IPS DF 6.9 (cell line): Measurements from ENCODE around the gene GLOD4.
A peak's percentile ranks its signal among the peaks of the same experiment; 100 is the strongest.
"Not testable (repeated sequence)": the region's sequence is repeated elsewhere in the genome, so short reads cannot be mapped to it uniquely, and the experiment has no call there.

ENCODE experiments used
- DNase-seq: peaks from one replicate; pipeline ENCODE4 v3.0.0-alpha.2; 2013; ENCODE audit warnings: low read depth, low spot score
- H3K27ac ChIP-seq: one replicate; pipeline ENCODE4 v1.5.1; 2013; ENCODE audit warnings: low read length, control low read depth
- H3K27me3 ChIP-seq: 2 replicates; pipeline ENCODE4 v1.6.1; 2013; ENCODE audit warnings: mild to moderate bottlenecking, low read length; ENCODE audit not compliant: control insufficient read depth, insufficient read depth
- H3K36me3 ChIP-seq: 2 replicates; pipeline ENCODE4 v1.6.1; 2013; ENCODE audit warnings: low read length; ENCODE audit not compliant: control insufficient read depth, insufficient read depth
- H3K4me1 ChIP-seq: 2 replicates; pipeline ENCODE4 v1.6.1; 2013; ENCODE audit warnings: low read length; ENCODE audit not compliant: control insufficient read depth, insufficient read depth
- H3K4me3 ChIP-seq: 2 replicates; pipeline ENCODE4 v1.5.1; 2013; ENCODE audit warnings: mild to moderate bottlenecking, low read length
- H3K9me3 ChIP-seq: 2 replicates; pipeline ENCODE4 v1.6.1; 2013; ENCODE audit warnings: low read length, inconsistent platforms; ENCODE audit not compliant: control insufficient read depth, insufficient read depth
- WGBS: extraction: QIAGEN DNeasy Blood & Tissue Kit; methylation state at CpG from one replicate; pipeline ENCODE4 v1.1.7; 2013; ENCODE audit warnings: mixed read lengths, missing lambda C conversion rate; ENCODE audit not compliant: insufficient read length, insufficient coverage; 5-methylcytosine and 5-hydroxymethylcytosine counted together

The GLOD4 gene

GRCh38 chr17:773467-774312, 8.4 kb downstream of the GLOD4 start:
- peaks cover 16% of the 10 kb centered on the region for H3K36me3 ChIP-seq
- WGBS, result no CpG with 5 or more reads among the region's 14 CpGs
- no peak for DNase-seq

GRCh38 chr17:773016-773415, 9.1 kb downstream of the GLOD4 start:
- Histone ChIP-seq H3K4me3 (no peak overlapping the region), H3K9me3 (no peaks in the 10 kb centered on the region), H3K4me1 (no peaks in the 10 kb centered on the region), H3K27me3 (no peaks in the 10 kb centered on the region), H3K36me3 (peaks cover 16% of the 10 kb centered on the region), H3K27ac (no peak overlapping the region)
- no CpG with 5 or more reads among the region's 5 CpGs for WGBS
- DNase-seq, result no peak

More at GRCh38 chr17:773467-774312, 8.4 kb downstream of the GLOD4 start:
- no peaks in the 10 kb centered on the region for H3K27me3 ChIP-seq
- no peaks in the 10 kb centered on the region for H3K4me1 ChIP-seq
- H3K9me3 ChIP-seq, result no peaks in the 10 kb centered on the region
- no peak overlapping the region for H3K4me3 ChIP-seq
- H3K27ac ChIP-seq, result no peak overlapping the region

GRCh38 chr17:767076-767475, 15.0 kb downstream of the GLOD4 start:
- Histone ChIP-seq H3K27ac (no peak overlapping the region), H3K9me3 (no peaks in the 10 kb centered on the region), H3K36me3 (peaks cover 16% of the 10 kb centered on the region), H3K27me3 (no peaks in the 10 kb centered on the region), H3K4me3 (no peak overlapping the region), H3K4me1 (no peaks in the 10 kb centered on the region)
- DNase-seq, result no peak
- no CpG with 5 or more reads among the region's 3 CpGs for WGBS

- H3K36me3 ChIP-seq, result peaks cover 11% of the 10 kb centered on the region; the same call in 1 of the 2 replicates
- no CpG with 5 or more reads among the region's 9 CpGs for WGBS
- DNase-seq, result no peak
- H3K4me1 ChIP-seq, result no peaks in the 10 kb centered on the region
- H3K27ac ChIP-seq, result no peak overlapping the region
- no peak overlapping the region for H3K4me3 ChIP-seq
- no peaks in the 10 kb centered on the region for H3K9me3 ChIP-seq
- no peaks in the 10 kb centered on the region for H3K27me3 ChIP-seq
Observed at GRCh38 chr17:760371-760770, 21.7 kb downstream of the GLOD4 start.

GRCh38 chr17:759964-760363, 22.1 kb downstream of the GLOD4 start:
- no CpG with 5 or more reads among the region's 5 CpGs for WGBS
- no peak overlapping the region for H3K27ac ChIP-seq
- no peaks in the 10 kb centered on the region for H3K4me1 ChIP-seq
- H3K9me3 ChIP-seq, result no peaks in the 10 kb centered on the region
- no peak overlapping the region for H3K4me3 ChIP-seq
- no peak for DNase-seq
- peaks cover 7% of the 10 kb centered on the region; the same call in 1 of the 2 replicates for H3K36me3 ChIP-seq
- no peaks in the 10 kb centered on the region for H3K27me3 ChIP-seq

DNA sequence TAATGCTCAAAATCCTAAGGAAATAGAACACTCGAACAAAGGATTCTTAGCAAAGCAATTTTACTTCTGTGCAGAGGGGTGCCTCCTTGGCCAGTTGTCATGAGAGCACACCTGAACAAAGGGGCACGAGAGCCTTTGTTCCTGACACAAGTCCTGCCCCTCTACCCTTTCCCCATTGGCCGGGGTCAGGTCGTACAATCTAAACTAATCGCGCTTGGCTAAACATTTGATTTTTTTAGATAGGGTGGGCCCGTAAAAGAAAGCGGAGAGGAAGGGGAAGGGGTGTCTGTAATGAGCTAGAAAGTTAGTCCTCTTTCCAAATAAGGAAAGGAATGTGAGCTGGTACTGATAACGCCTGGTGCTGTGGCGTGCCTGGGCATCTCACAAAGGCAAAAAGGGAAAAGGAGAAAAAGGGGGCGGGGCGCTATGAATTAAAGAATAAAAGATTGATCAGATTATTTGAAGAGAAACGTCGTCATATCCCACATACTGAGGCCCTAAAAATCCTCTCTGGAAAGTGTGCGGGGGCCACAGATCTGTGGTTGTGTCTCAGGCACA, 26.0 kb downstream of the GLOD4 start:
- H3K27ac ChIP-seq, H3K9me3 ChIP-seq, DNase-seq, H3K4me1 ChIP-seq, H3K4me3 ChIP-seq, H3K27me3 ChIP-seq, H3K36me3 ChIP-seq: not testable (repeated sequence)
- WGBS, result no CpG with 5 or more reads among the region's 15 CpGs

- WGBS, result no CpG with 5 or more reads among the region's 9 CpGs
- not testable (repeated sequence) for DNase-seq, H3K4me1 ChIP-seq, H3K27me3 ChIP-seq, H3K9me3 ChIP-seq, H3K36me3 ChIP-seq, H3K4me3 ChIP-seq, H3K27ac ChIP-seq
Observed at GRCh38 chr17:755319-755961, 26.6 kb downstream of the GLOD4 start.

DNA sequence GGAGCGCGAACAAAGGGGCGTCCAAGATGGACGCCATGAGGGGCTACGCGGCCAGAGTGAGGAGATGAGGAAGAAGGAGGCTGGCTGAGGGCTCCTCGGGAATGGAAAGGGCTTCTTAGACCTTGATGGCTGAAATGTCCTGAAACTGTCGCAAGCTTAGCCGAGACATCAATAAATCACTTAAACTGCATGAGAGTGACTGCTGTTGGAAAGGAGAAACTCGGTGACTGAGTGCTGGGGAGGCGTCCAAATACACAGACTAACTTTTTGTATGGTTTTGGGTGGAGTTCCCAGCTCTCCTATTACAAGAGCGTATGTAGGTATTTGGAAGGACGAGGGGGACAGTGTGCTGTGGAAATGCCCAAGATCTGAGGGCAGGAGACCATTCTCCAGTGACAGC, 28.7 kb downstream of the GLOD4 start:
- H3K4me3 ChIP-seq, result no peak overlapping the region
- WGBS, result no CpG with 5 or more reads among the region's 13 CpGs
- no peaks in the 10 kb centered on the region; the same call in 1 of the 2 replicates for H3K4me1 ChIP-seq
- H3K9me3 ChIP-seq, result no peaks in the 10 kb centered on the region
- DNase-seq, result no peak
- no peaks in the 10 kb centered on the region for H3K27me3 ChIP-seq
- H3K36me3 ChIP-seq, result peaks cover 2% of the 10 kb centered on the region; the same call in 1 of the 2 replicates
- no peak overlapping the region for H3K27ac ChIP-seq

- H3K27me3 ChIP-seq, result no peaks in the 10 kb centered on the region
- peaks cover 1% of the 10 kb centered on the region for H3K36me3 ChIP-seq
- peak overlapping the region; percentile 85; the same call in 1 of the 2 replicates for H3K4me3 ChIP-seq
- H3K9me3 ChIP-seq, result no peaks in the 10 kb centered on the region
- H3K27ac ChIP-seq, result no peak overlapping the region
- no CpG with 5 or more reads among the region's 43 CpGs for WGBS
- DNase-seq, result no peak
- H3K4me1 ChIP-seq, result no peaks in the 10 kb centered on the region; the same call in 1 of the 2 replicates
Observed at GRCh38 chr17:752620-753219, 29.4 kb downstream of the GLOD4 start.

DNA sequence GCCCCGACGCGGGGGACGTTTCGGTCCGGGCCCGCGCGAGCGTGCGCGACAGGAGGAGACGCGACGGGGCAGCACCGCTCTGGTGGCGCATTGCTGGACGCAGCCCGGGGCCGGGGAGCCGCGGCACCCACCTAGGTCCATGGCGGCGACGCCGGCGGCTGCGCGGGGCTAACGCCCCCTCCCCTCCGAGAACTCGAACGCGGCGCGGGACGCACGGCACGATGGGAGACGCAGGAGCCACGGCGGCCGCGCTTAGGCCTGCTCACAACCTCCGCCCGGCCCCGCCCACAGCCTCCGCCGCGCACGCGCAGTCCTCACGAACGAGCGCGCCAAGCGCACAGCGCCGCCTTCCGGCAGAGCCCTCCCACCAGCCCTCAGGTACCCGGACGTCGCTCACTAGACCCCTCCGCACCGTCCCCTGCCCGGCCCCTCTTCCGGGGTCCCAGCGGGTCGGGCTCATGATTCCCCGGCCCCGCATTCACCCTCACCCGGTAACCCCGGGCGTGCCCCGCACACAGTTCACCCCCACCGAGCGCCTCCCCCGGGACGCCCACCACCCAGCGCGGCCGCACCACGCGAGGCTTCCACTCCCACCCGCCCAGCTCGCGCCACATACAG, 30.0 kb downstream of the GLOD4 start, which contains the start of gene GEMIN4:
GEMIN4 (minus strand) TSS at position 263 of the 618 bp plus-strand sequence; CDS start at position 141, 122 bp downstream.
- Histone ChIP-seq H3K36me3 (peaks cover 8% of the 10 kb centered on the region), H3K4me3 (peak within 1 kb of the TSS; percentile 85), H3K27me3 (no peaks in the 10 kb centered on the region), H3K27ac (no peak within 1 kb of the TSS), H3K4me1 (no peaks in the 10 kb centered on the region; the same call in 1 of the 2 replicates), H3K9me3 (no peaks in the 10 kb centered on the region)
- DNase-seq, result peak; percentile 90
- WGBS, result no CpG with 5 or more reads among the region's 87 CpGs
